ENCODE measurements around the gene NMT1. TPM values are rescaled to one million over a fixed set of nuclear protein-coding genes. Genes with fewer than 3 reads are reported as not detected.
"Not testable (repeated sequence)": the region's sequence is repeated elsewhere in the genome, so short reads cannot be mapped to it uniquely, and the experiment has no call there.

NMT1 gene
- total RNA-seq, 1 experiment from 2014 or later = 103 TPM

DNA sequence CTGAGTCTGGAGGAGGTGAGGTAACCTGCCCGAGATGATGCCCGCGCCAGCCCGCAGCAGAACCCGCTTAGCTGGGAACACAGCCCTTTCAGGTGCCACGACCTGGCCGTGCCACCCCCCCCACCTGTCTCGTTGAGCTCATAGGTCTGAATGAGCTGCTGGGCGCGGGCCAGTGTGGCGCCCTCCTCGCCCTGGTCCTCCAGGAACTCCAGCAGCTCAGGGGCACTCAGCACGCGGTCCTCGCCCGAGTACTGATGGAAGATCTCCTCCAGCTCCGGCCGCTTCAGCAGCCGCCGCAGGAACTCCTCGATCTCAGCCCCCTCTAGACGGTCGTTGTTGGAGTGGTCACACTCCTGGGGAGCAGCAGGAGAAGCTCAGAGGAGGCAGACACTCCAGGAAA lies 57.6 kb downstream of the NMT1 start:
- H3K36me3 ChIP-seq = peaks cover 9% of the 10 kb centered on the region; the same call in 1 of the 2 replicates
- no peak overlapping the region for H3K4me3 ChIP-seq
- DNase-seq = no peak
- no peaks in the 10 kb centered on the region for H3K27me3 ChIP-seq
- H3K9me3 ChIP-seq = no peaks in the 10 kb centered on the region

DNA sequence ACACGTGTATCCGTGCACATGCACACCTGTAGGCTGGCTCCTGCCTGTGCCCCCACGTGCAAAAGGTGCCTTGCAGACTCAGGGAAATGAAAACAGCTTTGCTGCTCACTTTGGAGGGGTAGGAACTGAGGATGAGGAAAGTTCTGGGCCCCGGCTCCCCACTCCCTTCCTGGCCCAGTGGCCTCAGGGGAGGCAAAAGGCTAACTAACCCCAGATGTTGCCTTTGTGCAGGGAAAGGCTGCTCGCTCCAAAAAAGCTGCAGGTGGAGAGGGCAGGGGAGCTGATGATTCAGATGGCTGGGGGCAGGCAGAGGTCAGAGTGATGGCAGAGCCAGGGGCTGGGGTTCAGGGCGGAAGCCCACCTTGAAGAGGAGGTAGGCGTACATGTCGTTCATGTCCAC lies 58.8 kb downstream of the NMT1 start:
- H3K36me3 ChIP-seq = peaks cover 9% of the 10 kb centered on the region; the same call in 1 of the 2 replicates
- H3K9me3 ChIP-seq = no peaks in the 10 kb centered on the region
- no peaks in the 10 kb centered on the region for H3K27me3 ChIP-seq
- no peak overlapping the region for H3K4me3 ChIP-seq
- DNase-seq = no peak

DNA sequence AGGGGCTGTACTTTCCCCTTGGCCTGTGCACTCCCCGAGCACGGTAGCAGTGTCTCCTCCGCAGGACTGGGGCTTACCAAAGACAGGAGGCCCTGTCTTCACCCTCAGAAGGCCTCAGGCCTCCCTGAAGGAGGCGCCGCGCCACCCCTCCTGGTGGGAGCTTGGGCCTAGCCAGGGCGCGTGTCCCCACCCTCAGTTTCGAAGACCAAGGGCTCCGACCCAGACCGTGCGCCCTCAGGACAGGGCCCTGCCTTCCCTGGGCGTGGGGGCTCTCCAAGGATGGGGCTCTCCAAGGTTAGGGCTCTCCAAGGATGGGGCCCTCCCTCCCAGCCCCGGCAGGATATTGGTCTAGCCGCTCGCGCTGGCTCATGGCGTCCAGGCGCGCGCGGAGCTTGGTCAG lies 59.4 kb downstream of the NMT1 start:
- no peaks in the 10 kb centered on the region for H3K27me3 ChIP-seq
- DNase-seq = no peak
- H3K4me3 ChIP-seq = no peak overlapping the region
- H3K36me3 ChIP-seq = peaks cover 11% of the 10 kb centered on the region; the same call in 1 of the 2 replicates
- H3K9me3 ChIP-seq = no peaks in the 10 kb centered on the region

DNA sequence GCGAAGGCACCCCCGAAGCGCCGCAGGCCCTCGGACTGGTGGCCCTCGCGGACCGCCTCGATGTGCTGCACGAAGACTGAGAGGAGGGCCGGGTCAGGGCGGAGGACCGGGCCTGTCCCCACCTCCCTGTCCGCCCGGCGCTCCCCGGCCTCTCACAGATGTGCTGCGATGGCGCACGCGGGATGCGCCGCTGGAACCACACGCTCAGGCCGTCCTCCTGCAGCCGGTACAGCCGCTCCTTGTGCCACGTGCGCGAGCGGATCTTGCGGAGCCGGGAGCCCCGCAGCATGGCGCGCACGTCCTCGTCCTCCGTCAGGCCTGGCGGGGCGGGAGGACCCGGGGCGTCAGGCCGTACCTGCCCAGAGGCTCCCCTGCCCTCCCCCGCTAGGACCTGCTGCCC lies 59.9 kb downstream of the NMT1 start:
- Histone ChIP-seq H3K4me3 (no peak overlapping the region), H3K27me3 (no peaks in the 10 kb centered on the region), H3K36me3 (peaks cover 13% of the 10 kb centered on the region; the same call in 1 of the 2 replicates), H3K9me3 (no peaks in the 10 kb centered on the region)
- no peak for DNase-seq

DNA sequence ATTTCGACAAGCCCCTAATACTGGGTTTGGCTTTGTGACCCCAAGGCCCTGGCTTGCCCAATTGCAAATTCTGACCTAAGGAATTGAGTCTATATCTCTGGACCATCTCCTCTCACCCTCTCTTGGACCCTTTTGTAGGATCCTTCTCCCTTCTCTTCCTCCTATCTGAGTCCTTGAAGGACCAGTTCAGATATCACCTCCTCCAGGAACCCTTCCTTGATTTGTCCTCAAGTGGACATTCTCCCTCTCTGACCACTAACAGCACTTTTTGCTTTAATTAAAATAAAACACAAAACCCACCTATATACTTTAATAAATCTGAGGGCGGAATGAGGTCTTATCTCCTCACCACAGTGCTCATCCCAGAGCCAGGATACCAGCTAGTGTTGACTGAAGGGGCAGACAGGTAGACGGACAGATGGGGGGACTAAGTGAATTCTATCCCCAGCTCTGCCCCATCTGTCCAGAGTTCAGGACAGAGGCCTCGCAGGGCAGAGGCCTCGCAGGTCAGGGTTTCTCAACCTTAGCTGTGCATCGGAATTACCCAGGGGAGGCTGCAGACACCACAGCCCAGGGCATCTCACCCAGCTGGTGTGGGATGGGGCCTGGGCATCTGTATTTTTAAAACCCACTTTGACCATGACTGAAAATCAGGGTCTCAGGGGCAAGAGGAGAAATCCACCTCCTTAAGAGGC lies 62.1 kb downstream of the NMT1 start:
- peaks cover 13% of the 10 kb centered on the region; the same call in 1 of the 2 replicates for H3K36me3 ChIP-seq
- H3K27me3 ChIP-seq = no peaks in the 10 kb centered on the region
- H3K4me3 ChIP-seq = no peak overlapping the region
- no peaks in the 10 kb centered on the region for H3K9me3 ChIP-seq
- DNase-seq = no peak

DNA sequence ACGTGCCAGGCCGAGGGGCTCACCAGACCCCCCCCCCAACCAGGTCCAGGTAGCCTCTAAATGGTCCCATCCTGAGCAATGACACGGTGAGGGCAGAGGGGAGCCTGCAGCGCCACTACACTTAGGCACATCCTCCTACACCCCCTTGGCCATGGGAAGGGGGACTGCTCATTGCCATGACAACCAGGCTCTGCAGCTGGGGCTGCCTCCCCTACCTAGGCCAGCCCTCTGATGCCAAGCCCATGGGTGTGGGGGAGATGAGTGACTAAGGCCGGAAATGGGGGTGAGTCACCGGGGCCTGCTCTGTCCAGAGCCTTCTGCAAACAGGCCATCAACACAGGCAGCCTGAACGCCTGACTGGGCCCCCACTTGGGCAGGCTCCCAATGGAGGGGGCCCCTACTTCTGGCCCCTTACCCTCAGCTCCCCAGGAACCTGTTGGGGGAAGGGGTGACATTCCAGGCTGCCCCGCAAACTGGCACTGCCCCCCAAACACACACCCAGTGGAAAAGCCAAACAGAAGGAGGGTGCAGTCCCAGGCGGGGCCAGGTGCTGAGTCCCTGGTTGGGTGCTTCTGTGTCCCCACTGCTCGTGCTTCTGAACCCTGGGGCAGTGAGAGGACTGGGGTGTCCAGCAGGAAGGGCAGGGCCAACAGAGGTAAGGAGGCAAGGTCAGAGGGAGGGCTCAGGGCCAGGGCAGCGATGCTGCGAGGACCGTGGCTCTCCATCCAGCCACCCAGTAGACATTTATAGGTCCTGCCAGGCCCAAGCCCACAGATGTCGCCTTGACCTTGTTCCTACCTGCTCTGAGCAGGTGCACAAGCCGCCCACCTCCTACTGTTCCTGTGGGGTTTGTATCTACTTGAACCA lies 63.0 kb downstream of the NMT1 start:
- no peak overlapping the region for H3K4me3 ChIP-seq
- DNase-seq = peak; percentile 96

DNA sequence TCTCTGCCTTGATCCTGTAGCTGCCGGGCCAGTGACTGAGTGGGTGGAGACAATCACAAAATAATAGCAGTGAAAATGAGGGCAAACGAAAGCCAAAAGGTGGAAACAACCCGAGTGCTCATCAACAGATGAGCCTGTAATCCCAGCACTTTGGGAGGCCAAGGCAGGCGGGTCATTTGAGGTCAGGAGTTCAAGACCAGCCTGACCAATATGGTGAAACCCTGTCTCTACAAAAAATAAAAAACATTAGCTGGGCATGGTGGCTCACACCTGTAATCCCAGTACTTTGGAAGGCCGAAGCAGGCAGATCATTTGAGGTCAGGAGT lies 63.6 kb downstream of the NMT1 start:
- DNase-seq = peak; percentile 49
- H3K4me3 ChIP-seq, H3K36me3 ChIP-seq, H3K9me3 ChIP-seq, H3K27me3 ChIP-seq: not testable (repeated sequence)

More for the DNA sequence above, 63.0 kb downstream of the NMT1 start:
- Histone ChIP-seq H3K9me3 (no peaks in the 10 kb centered on the region), H3K27me3 (no peaks in the 10 kb centered on the region), H3K36me3 (peaks cover 7% of the 10 kb centered on the region; the same call in 1 of the 2 replicates)

DNA sequence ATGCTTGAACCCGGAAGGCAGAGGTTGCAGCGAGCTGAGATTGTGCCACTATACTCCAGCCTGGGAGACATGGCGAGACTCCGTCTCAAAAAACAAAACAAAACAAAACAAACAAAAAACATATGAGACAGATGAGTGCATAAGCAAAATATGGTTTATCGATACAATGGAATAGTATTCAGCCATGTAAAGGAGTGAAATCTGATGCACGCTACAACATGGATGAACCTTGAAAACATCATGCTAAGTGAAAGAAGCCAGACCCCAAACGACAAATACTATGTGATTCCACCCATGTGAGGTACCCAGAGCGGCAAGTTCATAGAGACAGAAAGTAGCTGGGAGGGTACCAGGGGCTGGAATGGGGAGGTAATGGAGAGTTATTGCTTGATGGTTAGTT lies 64.4 kb downstream of the NMT1 start:
- Histone ChIP-seq H3K4me3 (no peak overlapping the region), H3K36me3 (peaks cover 4% of the 10 kb centered on the region; the same call in 1 of the 2 replicates), H3K9me3 (no peaks in the 10 kb centered on the region), H3K27me3 (no peaks in the 10 kb centered on the region)
- no peak for DNase-seq

DNA sequence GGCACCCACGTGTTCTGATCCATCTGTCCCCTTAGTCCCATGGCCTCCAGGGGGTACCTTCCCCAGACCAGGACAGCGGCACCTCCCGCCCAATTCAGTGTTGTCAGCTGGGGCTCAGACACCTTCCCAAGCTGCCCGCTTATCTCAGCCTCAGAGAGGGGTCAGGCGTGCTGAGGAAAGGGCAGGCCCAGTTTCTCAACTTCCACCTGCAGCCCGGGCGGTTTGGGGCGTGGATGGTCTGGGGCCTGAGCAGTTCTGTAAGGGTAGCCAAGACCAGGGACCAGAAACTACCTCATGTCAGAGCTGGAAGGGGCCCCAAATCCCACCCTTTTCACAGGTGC lies 66.1 kb downstream of the NMT1 start:
- Histone ChIP-seq H3K36me3 (peaks cover 4% of the 10 kb centered on the region; the same call in 1 of the 2 replicates), H3K4me3 (no peak overlapping the region), H3K9me3 (no peaks in the 10 kb centered on the region), H3K27me3 (no peaks in the 10 kb centered on the region)
- DNase-seq = no peak

DNA sequence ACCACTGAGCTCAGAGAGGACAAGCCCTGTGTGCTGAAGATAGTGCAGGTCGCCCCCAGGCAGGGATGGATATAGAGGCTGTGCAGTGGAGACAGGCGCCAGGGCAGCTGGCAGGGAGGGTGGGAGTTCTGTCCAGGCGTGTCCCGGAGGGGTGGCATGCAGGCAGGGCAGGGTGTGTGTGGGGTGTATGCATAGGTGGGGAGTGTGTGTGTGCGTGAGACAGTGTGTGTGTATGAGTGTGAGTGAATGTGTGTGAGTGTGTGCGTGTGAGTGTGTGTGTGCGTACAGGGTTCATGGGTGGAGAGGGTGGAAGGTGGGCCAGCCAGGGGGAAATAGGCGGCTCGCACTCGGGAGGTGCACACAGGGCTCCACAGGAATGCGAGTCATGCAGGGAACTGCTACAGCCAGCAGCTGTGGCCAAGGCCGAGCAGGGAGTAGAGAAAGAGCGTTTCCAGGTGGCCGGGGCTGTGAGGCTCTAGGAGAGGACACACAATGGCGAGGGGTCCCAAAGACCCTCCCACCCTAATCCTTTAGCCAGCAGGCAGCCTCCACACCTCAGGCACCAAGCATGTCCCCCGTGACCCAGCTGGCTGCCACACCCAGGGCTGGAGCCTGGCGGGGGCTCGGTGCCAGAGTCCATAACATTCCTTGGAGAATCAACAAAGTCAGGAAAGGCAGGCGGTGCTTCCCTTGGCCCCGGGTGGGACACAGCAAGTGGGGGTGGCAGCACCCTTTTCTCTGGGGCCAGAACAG lies 66.6 kb downstream of the NMT1 start:
- Histone ChIP-seq H3K4me3 (no peak overlapping the region), H3K36me3 (peaks cover 4% of the 10 kb centered on the region; the same call in 1 of the 2 replicates), H3K9me3 (no peaks in the 10 kb centered on the region), H3K27me3 (no peaks in the 10 kb centered on the region)
- peak; percentile 79 for DNase-seq

DNA sequence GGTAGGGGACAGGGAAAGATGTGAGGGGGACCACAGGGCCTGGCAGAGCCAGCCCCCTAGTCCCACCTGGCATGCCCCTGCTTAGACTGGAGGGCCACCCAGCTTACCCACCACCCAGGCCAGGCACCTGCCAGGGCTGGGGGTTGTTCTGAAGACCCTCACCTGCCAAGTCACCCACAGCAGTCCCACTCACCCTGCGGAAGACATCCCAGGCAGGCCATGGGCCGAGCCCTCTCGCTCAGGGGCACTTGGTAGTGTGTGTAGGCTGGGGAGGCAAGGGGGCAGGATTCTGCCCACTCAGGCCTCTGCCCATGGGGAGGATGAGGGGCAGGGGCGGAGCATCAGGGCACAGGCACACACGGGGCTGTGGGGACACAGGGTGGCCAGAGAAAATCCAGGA lies 67.2 kb downstream of the NMT1 start:
- peaks cover 4% of the 10 kb centered on the region; the same call in 1 of the 2 replicates for H3K36me3 ChIP-seq
- H3K4me3 ChIP-seq = no peak overlapping the region
- H3K27me3 ChIP-seq = no peaks in the 10 kb centered on the region
- no peak for DNase-seq
- no peaks in the 10 kb centered on the region for H3K9me3 ChIP-seq

DNA sequence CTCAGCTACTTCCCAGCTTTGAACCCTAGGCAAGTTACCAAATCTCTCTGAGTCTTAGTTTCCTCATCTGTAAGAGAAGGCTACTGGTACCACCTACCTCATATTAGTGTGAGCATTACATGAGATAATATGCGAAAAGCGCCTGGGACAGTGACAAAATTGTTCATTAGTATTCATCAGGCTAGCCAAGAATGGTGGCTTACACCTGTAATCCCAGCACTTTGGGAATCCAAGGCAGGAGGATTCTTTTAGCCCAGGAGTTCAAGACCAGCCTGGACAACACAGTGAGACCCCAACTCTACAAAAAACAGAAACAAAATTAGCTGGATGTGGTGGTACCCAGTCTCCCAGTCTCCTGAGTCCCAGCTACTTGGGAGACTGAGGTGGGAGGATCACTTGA lies 67.9 kb downstream of the NMT1 start:
- Histone ChIP-seq H3K36me3 (peaks cover 4% of the 10 kb centered on the region; the same call in 1 of the 2 replicates), H3K4me3 (no peak overlapping the region), H3K27me3 (no peaks in the 10 kb centered on the region), H3K9me3 (no peaks in the 10 kb centered on the region)
- DNase-seq = no peak

DNA sequence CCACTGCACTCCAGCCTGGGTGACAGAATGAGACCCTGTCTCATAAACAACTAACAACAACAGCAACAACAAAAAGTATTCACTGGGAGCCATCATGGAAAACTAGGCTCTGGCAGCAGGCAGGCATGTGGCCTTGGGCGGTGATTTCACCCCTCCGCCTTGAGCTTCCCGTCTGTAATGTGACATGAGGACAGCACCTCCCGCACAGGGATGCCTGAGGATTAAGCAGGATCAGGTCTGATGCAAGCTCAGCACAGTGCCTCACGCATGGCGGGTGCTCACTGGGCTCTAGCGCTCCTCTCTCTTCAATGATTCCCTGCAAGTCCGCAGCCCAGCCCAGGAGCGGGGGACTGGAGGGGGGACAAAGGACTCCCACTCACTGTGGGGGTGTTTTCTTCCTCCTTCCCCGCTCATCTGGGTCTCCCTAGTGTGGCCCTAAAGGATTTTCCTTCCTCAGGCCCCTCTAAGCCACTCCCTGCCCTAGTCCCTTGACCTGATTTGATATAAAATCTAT lies 68.4 kb downstream of the NMT1 start:
- Histone ChIP-seq H3K9me3 (no peaks in the 10 kb centered on the region), H3K27me3 (no peaks in the 10 kb centered on the region), H3K36me3 (peaks cover 4% of the 10 kb centered on the region; the same call in 1 of the 2 replicates), H3K4me3 (no peak overlapping the region)
- DNase-seq = no peak

DNA sequence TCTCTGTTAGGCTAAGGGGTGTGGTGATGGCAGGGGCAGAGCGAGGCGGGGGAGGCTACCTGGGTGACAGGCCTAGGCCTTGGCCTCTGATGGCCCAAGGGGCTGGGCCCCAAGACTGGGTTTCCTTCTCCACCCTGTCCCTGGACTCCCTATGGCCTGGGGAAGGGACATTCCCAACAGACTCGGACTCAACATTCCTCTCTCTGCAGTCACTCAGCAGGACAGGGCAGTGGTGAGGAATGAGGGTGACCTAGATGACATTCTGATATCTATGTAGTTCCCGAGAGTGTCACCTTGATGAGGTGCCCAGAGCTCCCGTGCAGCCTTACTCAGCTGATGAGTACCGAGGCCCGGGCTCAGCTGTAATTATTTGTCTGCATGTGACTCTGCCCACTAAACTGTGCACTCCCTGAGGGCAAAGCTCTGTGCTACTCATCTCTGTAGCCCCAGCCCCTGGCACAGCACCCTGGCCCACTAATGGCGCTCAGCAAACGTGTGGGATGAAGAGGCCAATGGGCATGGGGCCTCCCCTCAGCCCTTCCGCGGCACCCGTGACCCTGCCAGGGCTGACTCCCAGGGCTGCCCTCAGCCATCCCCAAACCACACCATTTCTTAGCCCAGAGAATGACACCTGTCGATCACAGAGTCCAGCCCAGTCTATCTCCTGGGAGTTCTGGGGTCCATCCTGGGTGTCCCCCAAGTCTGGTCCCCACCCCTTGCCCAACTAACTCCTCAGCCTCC lies 69.0 kb downstream of the NMT1 start:
- H3K36me3 ChIP-seq = peaks cover 4% of the 10 kb centered on the region; the same call in 1 of the 2 replicates
- no peak for DNase-seq
- no peaks in the 10 kb centered on the region for H3K27me3 ChIP-seq
- no peaks in the 10 kb centered on the region for H3K9me3 ChIP-seq
- H3K4me3 ChIP-seq = no peak overlapping the region

DNA sequence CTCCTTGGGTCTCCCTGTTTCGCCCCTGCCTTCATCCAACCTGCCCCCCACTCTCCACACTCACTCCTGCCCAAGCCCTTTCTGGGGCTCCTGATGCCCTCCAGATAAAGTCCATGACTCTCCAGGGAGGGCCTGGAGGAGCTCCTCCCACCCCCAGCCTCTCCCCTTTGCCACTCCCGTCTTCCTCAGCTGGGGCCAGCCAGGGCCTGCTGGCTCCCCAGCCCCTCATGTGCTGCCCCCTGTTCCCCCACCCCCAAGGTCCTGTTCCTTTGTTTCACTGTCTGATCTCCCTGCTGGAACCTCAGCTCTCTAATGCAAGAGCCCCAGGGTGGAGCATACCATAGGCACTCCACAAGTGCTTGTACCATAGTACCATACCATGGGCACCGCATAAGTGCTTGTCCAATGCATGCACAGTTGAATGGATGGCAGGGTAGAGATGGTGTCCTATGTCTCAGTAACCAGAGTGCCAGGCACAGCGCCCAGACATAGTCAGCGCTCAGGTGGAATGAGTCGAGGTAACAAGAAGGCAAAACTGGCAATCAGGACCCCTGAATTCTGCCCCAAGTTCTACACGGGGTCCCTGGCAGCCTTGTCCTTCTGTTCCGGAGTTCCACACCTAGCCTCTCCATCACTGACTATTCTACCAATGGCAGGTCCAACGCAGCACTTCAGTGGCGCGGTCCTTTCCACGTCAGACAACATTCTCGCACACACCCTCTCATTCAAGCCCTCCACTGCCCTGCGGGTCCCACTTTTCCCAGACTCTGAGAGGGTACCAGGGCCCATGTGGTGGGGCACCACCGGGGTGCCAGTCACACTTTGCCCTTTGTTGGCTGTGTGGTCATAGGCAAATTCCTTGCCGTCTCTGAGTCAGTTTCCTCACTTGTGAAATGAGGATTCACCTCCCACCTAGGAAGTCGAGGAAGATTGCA lies 69.8 kb downstream of the NMT1 start:
- peak overlapping the region; percentile 76 for H3K4me3 ChIP-seq
- H3K9me3 ChIP-seq = no peaks in the 10 kb centered on the region
- H3K36me3 ChIP-seq = no peaks in the 10 kb centered on the region
- DNase-seq = no peak
- H3K27me3 ChIP-seq = no peaks in the 10 kb centered on the region

Measured in MG63 (cell line).